HG03066 (cell line): Measurements from ENCODE around the gene RPL15.

Experiments
- ATAC-seq: cut with Tn5 transposase; IDR thresholded peaks from one replicate; pipeline ENCODE4 v1.9.1; 2021; ENCODE audit warnings: low read depth; ENCODE audit not compliant: unreplicated experiment

RPL15 gene

DNA sequence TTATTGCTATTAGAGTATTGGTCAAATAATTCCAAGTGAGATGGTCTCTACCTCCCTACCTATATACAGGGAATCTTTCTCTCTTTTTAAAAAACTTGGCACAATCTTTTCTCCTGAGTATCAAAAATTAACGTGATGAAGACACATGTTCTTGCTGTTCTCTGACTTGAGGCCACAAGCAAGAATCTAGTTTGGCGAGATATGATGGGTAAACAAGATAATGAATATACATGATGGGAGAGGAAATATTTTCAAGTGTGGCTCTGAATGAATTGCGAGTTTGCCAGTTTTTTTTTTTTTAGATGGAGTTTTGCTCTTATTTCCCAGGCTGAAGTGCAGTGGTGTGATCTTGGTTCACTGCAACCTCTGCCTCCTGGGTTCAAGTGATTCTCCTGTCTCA is 39.8 kb downstream of the RPL15 start:
- no peak for ATAC-seq

DNA sequence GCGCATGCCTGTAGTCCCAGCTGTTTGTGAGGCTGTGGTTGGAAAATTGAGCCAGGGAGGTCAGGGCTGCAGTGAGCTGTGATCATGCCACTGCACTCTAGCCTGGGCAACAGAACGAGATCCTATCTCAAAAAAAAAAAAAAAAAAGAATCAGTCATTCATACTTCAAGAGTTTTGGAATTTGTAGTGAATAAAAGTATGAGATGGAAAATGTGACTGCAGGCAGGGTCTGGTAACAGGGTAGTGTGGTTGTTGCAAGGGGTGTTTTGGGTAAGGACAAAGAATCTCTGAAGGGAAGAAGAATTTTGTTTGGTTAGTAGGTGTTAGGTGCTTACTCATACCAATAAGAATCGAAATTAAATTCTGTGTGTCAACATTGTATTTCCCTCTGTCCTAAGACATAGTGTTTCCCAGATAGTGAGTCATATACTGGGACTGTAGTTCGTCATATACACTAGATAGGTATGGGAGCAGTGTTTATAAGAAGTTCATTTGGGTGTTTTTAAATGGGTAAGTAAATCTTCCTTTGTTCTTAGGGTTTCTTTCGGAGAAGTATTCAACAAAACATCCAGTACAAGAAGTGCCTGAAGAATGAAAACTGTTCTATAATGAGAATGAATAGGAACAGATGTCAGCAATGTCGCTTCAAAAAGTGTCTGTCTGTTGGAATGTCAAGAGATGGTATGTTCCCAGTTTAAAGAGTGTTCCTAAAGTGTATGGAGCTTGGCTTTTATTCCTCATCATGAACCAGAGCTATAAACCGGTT is 42.4 kb downstream of the RPL15 start:
- ATAC-seq = no peak

DNA sequence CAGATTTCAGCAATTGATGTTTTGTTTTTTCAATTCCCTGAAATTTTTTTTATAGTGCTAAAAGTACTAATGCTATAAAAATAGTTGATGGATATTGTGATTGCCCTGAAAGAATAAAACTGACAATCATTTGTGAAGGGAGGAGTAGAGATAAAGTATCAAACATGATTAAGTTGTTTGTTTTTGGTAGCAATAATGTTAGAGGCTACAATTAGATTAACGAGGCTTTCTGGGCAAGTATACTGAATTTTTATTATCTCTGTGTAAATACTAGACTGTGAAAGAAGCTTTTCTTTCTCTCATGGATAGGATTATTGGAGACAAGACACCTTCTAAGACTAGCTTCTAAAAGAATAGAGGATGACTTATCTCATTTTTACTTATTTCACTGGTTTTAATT is 43.7 kb downstream of the RPL15 start:
- no peak for ATAC-seq

DNA sequence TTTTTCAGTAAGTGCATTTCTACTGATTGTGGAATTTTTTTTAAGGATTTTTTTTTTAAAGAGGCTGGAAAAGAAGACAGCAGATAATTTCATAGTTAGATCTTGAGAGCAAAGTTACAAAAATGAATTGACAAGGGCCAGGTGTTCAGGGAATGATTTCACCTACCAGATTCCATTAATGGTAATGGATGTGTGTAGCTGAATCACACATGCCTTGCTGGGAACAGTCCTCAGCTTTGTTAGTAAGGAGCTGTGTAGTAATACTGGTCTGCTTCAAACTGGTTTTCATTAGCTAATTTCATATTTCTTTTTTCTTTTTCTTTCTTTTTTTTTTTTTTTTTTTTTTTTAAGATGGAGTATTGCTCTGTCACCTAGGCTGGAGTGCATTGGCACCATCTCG is 44.1 kb downstream of the RPL15 start:
- no peak for ATAC-seq

DNA sequence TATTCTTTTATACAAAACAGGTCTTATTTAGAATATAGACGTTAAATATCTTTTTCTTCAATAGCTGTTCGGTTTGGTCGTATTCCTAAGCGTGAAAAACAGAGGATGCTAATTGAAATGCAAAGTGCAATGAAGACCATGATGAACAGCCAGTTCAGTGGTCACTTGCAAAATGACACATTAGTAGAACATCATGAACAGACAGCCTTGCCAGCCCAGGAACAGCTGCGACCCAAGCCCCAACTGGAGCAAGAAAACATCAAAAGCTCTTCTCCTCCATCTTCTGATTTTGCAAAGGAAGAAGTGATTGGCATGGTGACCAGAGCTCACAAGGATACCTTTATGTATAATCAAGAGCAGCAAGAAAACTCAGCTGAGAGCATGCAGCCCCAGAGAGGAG is 45.0 kb downstream of the RPL15 start:
- ATAC-seq = no peak

DNA sequence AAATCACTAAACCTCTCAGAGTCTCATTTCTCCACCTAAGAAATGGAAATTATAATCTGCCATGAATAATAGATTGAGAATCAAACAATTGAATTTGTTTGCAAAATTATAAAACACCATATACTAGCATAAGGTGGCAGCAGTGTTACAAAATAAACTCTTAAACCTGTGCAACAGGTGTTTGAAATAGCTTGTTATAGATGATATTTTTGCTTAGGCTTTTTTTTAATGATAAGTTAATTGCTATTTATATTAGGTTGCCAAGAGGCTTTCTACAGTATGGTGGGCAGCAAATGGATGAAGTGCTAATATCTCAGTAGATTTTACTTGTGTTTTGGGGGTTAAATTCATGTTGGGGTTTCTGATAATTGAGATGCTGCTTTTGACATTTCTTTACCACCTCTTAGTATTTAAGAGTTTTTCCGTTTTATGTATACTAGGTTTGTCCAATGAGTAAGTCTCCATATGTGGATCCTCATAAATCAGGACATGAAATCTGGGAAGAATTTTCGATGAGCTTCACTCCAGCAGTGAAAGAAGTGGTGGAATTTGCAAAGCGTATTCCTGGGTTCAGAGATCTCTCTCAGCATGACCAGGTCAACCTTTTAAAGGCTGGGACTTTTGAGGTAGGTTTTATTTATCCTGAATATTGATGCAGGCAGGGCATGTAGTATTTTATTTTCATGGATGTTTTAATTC is 47.8 kb downstream of the RPL15 start:
- no peak for ATAC-seq

DNA sequence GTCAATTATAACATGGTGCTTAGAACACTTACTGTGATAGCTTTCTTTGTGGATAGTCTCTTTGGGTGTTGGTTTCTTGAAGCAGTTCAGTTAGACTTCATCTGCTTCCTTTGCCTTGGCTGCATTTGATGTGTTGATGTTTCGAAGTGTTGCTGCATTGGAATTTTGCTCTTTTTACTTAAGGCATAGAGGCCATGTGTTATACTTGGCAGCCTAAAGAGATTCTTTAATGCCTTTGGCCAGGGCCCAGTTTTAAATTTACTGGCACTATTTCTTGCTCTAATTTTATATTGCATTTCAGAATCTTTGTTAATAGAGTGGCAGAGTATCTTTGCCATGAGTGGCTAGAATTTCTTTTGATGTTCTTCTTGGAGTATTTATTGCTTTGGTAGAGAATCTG is 49.4 kb downstream of the RPL15 start:
- ATAC-seq = no peak

DNA sequence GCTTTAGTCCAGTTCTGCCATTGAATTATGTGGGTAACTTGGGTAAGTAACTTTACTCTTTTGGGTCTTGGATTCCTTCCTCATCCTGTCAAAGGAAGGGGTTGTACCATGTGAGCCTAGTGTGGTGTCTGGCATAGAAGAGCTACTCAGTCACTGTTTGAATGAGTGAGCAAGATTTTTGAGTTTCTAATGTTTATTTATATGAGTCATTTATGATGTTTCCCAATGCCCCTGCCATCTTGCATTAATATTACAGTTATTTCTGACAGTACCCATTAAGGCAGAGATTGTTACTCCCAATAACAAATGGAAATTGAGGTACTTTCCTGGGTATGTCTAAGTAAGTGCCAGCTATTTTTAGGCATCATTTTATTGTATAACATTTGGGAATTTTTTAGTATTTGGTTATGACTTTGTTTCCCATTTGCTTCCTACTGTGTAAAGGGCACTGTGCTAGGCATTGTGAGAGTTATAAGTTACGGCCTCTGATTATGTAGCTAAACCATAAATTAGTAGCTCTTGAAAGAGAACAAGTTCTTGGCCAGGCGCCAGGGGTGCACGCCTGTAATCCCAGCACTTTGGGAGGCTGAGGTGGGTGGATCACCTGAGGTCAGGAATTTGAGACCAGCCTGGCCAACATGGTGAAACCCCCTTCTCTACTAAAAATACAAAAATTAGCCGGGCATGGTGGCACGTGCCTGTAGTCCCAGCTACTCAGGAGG is 51.7 kb downstream of the RPL15 start:
- ATAC-seq = no peak

DNA sequence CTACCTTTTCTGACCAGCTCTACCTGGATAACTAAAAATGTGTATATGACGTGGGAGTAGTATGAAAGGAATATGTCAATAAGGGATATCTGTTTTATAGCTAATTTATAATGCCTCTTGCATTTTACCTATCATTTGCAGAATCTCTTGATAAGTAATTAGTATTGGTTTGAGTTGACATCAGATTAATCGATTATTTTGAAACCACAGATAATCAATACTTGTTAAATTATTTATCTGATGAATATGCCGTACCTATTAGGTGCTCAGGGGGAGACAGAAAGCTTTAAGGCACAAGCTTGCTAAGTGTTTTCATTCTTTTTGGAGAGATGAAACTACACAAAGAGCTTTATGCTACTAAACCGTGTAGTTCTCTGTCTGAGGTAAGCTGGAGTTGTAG is 52.5 kb downstream of the RPL15 start:
- no peak for ATAC-seq
